HG03039 (cell line): ENCODE results near the gene CASP10.
"Not testable (repeated sequence)": the region's sequence is repeated elsewhere in the genome, so short reads cannot be mapped to it uniquely, and the experiment has no call there.

Source experiments
- ATAC-seq: cut with Tn5 transposase; IDR thresholded peaks from one replicate; pipeline ENCODE4 v1.9.1; 2021; ENCODE audit warnings: mild to moderate bottlenecking, moderate library complexity; ENCODE audit not compliant: unreplicated experiment

The CASP10 gene

GRCh38 chr2:201154615-201155399 is 28.1 kb upstream of the CASP10 start:
- ATAC-seq: no peak

- ATAC-seq: no peak
Observed at GRCh38 chr2:201156036-201156435, 26.9 kb upstream of the CASP10 start.

GRCh38 chr2:201156640-201157039 is 26.3 kb upstream of the CASP10 start:
- ATAC-seq: no peak

GRCh38 chr2:201157694-201158093 is 25.2 kb upstream of the CASP10 start:
- peak; percentile 21 for ATAC-seq

GRCh38 chr2:201158111-201158929 is 24.6 kb upstream of the CASP10 start:
- ATAC-seq: peak; percentile 88

GRCh38 chr2:201164166-201164565 is 18.8 kb upstream of the CASP10 start:
- ATAC-seq: no peak

- no peak for ATAC-seq
Observed at GRCh38 chr2:201167546-201167945, 15.4 kb upstream of the CASP10 start.

GRCh38 chr2:201168496-201168895 is 14.4 kb upstream of the CASP10 start:
- not testable (repeated sequence) for ATAC-seq

- ATAC-seq: no peak
Observed at GRCh38 chr2:201171259-201171814, 11.6 kb upstream of the CASP10 start.

- no peak for ATAC-seq
Observed at GRCh38 chr2:201172279-201172678, 10.7 kb upstream of the CASP10 start.

GRCh38 chr2:201174687-201175086 is 8.3 kb upstream of the CASP10 start:
- ATAC-seq: no peak

GRCh38 chr2:201176081-201176481 is 6.9 kb upstream of the CASP10 start:
- no peak for ATAC-seq

GRCh38 chr2:201180010-201180409 is 2.9 kb upstream of the CASP10 start:
- ATAC-seq: no peak

- no peak for ATAC-seq
Observed at GRCh38 chr2:201183365-201183727, 405 bp downstream of the CASP10 start.

- not testable (repeated sequence) for ATAC-seq
Observed at GRCh38 chr2:201183835-201184234, 894 bp downstream of the CASP10 start.

GRCh38 chr2:201184248-201184647 is 1.3 kb downstream of the CASP10 start:
- ATAC-seq: not testable (repeated sequence)

- ATAC-seq: no peak
Observed at GRCh38 chr2:201185863-201186262, 2.9 kb downstream of the CASP10 start.

- no peak for ATAC-seq
Observed at GRCh38 chr2:201186982-201187381, 4.0 kb downstream of the CASP10 start.

GRCh38 chr2:201188449-201188848 is 5.5 kb downstream of the CASP10 start:
- no peak for ATAC-seq

- ATAC-seq: no peak
Observed at GRCh38 chr2:201191132-201191875, 8.4 kb downstream of the CASP10 start.

- ATAC-seq: peak; percentile 95
Observed at GRCh38 chr2:201194097-201194496, 11.2 kb downstream of the CASP10 start.
